ENCODE results near the gene TMEM115.

Gene TMEM115

GRCh38 chr3:50358911-50359759 is at the start of gene TMEM115:
Gene TMEM115, minus strand, starts transcription at chr3:50359521. Its CDS starts 458 bp downstream, at chr3:50359063.
- peak; percentile 95 for DNase-seq (ENCODE audit: low read depth in 2 of 2)

GRCh38 chr3:50408443-50408944 is 49.2 kb upstream of the TMEM115 start:
- no peak for DNase-seq (ENCODE audit: low read depth in 2 of 2)

- no peak for DNase-seq (ENCODE audit: low read depth in 2 of 2)
These were observed 47.2 kb upstream of the TMEM115 start for GRCh38 chr3:50406487-50406886.

GRCh38 chr3:50405249-50405648 is 45.9 kb upstream of the TMEM115 start:
- no peak for DNase-seq (ENCODE audit: low read depth in 2 of 2)

- DNase-seq (ENCODE audit: low read depth in 2 of 2) = no peak
These were observed 42.8 kb upstream of the TMEM115 start for GRCh38 chr3:50401978-50402595.

GRCh38 chr3:50396502-50396901 is 37.2 kb upstream of the TMEM115 start:
- DNase-seq (ENCODE audit: low read depth in 2 of 2) = no peak

GRCh38 chr3:50395070-50395860 is 35.9 kb upstream of the TMEM115 start:
- DNase-seq (ENCODE audit: low read depth in 2 of 2) = no peak

GRCh38 chr3:50393061-50393460 is 33.7 kb upstream of the TMEM115 start:
- DNase-seq (ENCODE audit: low read depth in 2 of 2) = no peak

- no peak for DNase-seq (ENCODE audit: low read depth in 2 of 2)
These were observed 32.9 kb upstream of the TMEM115 start for GRCh38 chr3:50392101-50392715.

- no peak for DNase-seq (ENCODE audit: low read depth in 2 of 2)
These were observed 31.3 kb upstream of the TMEM115 start for GRCh38 chr3:50390508-50391224.

GRCh38 chr3:50389414-50389767 is 30.1 kb upstream of the TMEM115 start:
- DNase-seq (ENCODE audit: low read depth in 2 of 2) = no peak

- DNase-seq (ENCODE audit: low read depth in 2 of 2) = no peak
These were observed 29.5 kb upstream of the TMEM115 start for GRCh38 chr3:50388720-50389413.

GRCh38 chr3:50388016-50388719 is 28.8 kb upstream of the TMEM115 start:
- DNase-seq (ENCODE audit: low read depth in 2 of 2) = no peak

- DNase-seq (ENCODE audit: low read depth in 2 of 2) = no peak
These were observed 26.4 kb upstream of the TMEM115 start for GRCh38 chr3:50385754-50386153.

GRCh38 chr3:50383750-50384149 is 24.4 kb upstream of the TMEM115 start:
- DNase-seq (ENCODE audit: low read depth in 2 of 2) = no peak

- DNase-seq (ENCODE audit: low read depth in 2 of 2) = no peak
These were observed 23.4 kb upstream of the TMEM115 start for GRCh38 chr3:50382722-50383121.

GRCh38 chr3:50381383-50381782 is 22.1 kb upstream of the TMEM115 start:
- no peak for DNase-seq (ENCODE audit: low read depth in 2 of 2)

- DNase-seq (ENCODE audit: low read depth in 2 of 2) = no peak
These were observed 21.2 kb upstream of the TMEM115 start for GRCh38 chr3:50380405-50381085.

GRCh38 chr3:50378757-50379156 is 19.4 kb upstream of the TMEM115 start:
- DNase-seq (ENCODE audit: low read depth in 2 of 2) = no peak

Measured in fibroblast of skin of left biceps (primary cell).